Endothelial cell of umbilical vein (primary cell): ENCODE measurements around the gene ASXL1. TPM values are rescaled to one million over a fixed set of nuclear protein-coding genes. Genes with fewer than 3 reads are reported as not detected.

Source experiments
- BruUV-seq: library from RNA; stranded (reverse); fragments of 400-500 nt; replicated peaks from 2 replicates; lab custom pipeline; 2021; lab: Mats Ljungman, UMichigan
- CTCF ChIA-PET: fragments of 300-600, 350-600 bp; sonication (Branson Sonifier 250); formaldehyde crosslinking; loops from one replicate; lab custom pipeline; 2021; ENCODE audit warnings: antibody characterized with exemption, inconsistent platforms; lab: Charles Lee
- POLR2A ChIA-PET: fragments of 300-600, 350-600 bp; sonication (Branson Sonifier 250); formaldehyde crosslinking; loops from one replicate; lab custom pipeline; 2021; ENCODE audit warnings: antibody characterized with exemption, inconsistent platforms; lab: Charles Lee
- DNase-seq: peaks from one replicate; pipeline ENCODE4 v3.0.0-alpha.2; 2011; ENCODE audit warnings: low read depth, low spot score
- FAIRE-seq: peaks from 2 replicates; lab custom pipeline; 2011; peaks lifted over from hg19 to GRCh38; lab: Jason Lieb, UNC
- H2AFZ ChIP-seq: 2 replicates; pipeline ENCODE4 v1.6.0; 2012; ENCODE audit warnings: low read depth, low read length, control low read depth, inconsistent platforms
- H3K27ac ChIP-seq: 2 replicates; pipeline ENCODE4 v1.5.1; 2011; ENCODE audit warnings: low read depth, mild to moderate bottlenecking, control low read depth, low read length, moderate library complexity; ENCODE audit not compliant: insufficient read depth
- H3K27me3 ChIP-seq, 2 experiments: 2 replicates each; pipeline versions ENCODE4 v1.6.0 to v1.6.1; 2011; ENCODE audit warnings: low read length in 2 of 2, mixed read lengths in 1 of 2; ENCODE audit not compliant: control insufficient read depth in 2 of 2, insufficient read depth in 2 of 2
- H3K36me3 ChIP-seq, 2 experiments: 2 replicates in 1 of 2; 3 replicates in 1 of 2; pipeline ENCODE4 v1.5.1; 2011; ENCODE audit warnings: low read length in 2 of 2, mild to moderate bottlenecking in 1 of 2, moderate library complexity in 1 of 2; ENCODE audit not compliant: control insufficient read depth in 2 of 2, insufficient read depth in 2 of 2; ENCODE audit errors: extremely low read depth in 1 of 2
- H3K4me1 ChIP-seq: 3 replicates; pipeline ENCODE4 v1.5.1; 2011; ENCODE audit warnings: mild to moderate bottlenecking, low read length; ENCODE audit not compliant: control insufficient read depth, insufficient read depth; ENCODE audit errors: extremely low read depth
- H3K4me2 ChIP-seq: 2 replicates; pipeline ENCODE4 v1.6.1; 2011; ENCODE audit warnings: low read length, control low read depth, mixed read lengths; ENCODE audit not compliant: insufficient read depth
- H3K4me3 ChIP-seq, 3 experiments: fragments of 200-600 bp in 1 of 3; sonication (generic), shearing (Covaris generic) in 1 of 3; replicated peaks in 1 of 3; 2 replicates each; pipeline ENCODE4 v1.5.1; 2011 to 2016; ENCODE audit warnings: control low read depth in 3 of 3, low read length in 3 of 3, mild to moderate bottlenecking in 2 of 3, inconsistent platforms in 1 of 3, low read depth in 1 of 3, moderate library complexity in 1 of 3; ENCODE audit not compliant: insufficient read depth in 1 of 3
- H3K79me2 ChIP-seq: 2 replicates; pipeline ENCODE4 v1.6.0; 2012; ENCODE audit warnings: low read length, inconsistent platforms; ENCODE audit not compliant: control insufficient read depth, insufficient read depth
- H3K9ac ChIP-seq: replicated peaks from 2 replicates; pipeline ENCODE3; 2011; ENCODE audit warnings: low read length, control low read depth; ENCODE audit not compliant: insufficient read depth; ENCODE audit errors: extremely low read depth
- H3K9me1 ChIP-seq: replicated peaks from 3 replicates; pipeline ENCODE4 v1.6.0; 2011; ENCODE audit warnings: mild to moderate bottlenecking, low read length; ENCODE audit not compliant: control insufficient read depth, insufficient read depth; ENCODE audit errors: extremely low read depth
- H3K9me3 ChIP-seq: replicated peaks from 2 replicates; pipeline ENCODE4 v1.5.1; 2012; ENCODE audit warnings: low read length, inconsistent platforms; ENCODE audit not compliant: control insufficient read depth, insufficient read depth
- H4K20me1 ChIP-seq: replicated peaks from 2 replicates; pipeline ENCODE3; 2011; ENCODE audit warnings: mild to moderate bottlenecking, low read length; ENCODE audit not compliant: control insufficient read depth, insufficient read depth; ENCODE audit errors: extremely low read depth
- CTCF ChIP-seq, 2 donors: IDR thresholded peaks; 1 replicate in 1 of 2; 2 replicates in 1 of 2; pipeline ENCODE4 v1.5.1; 2011; ENCODE audit warnings: low read length in 2 of 2, mild to moderate bottlenecking in 2 of 2, moderate library complexity in 2 of 2, control low read depth in 1 of 2, inconsistent platforms in 1 of 2, low read depth in 1 of 2; ENCODE audit not compliant: insufficient read depth in 1 of 2; ENCODE audit errors: extremely low read depth in 1 of 2
- EZH2 ChIP-seq: IDR thresholded peaks from 2 replicates; pipeline ENCODE4 v1.6.1; 2012; ENCODE audit warnings: borderline replicate concordance, low read depth, mild to moderate bottlenecking, moderate library complexity, low read length, inconsistent platforms; ENCODE audit not compliant: severe bottlenecking
- FOS ChIP-seq: IDR thresholded peaks from 2 replicates; pipeline ENCODE4 v1.6.1; 2011; ENCODE audit warnings: mild to moderate bottlenecking, low read length, moderate library complexity, borderline replicate concordance; ENCODE audit not compliant: insufficient read depth
- GATA2 ChIP-seq: IDR thresholded peaks from 2 replicates; pipeline ENCODE4 v1.7.0; 2011; ENCODE audit warnings: low read depth, mild to moderate bottlenecking, moderate library complexity, mixed read lengths, low read length; ENCODE audit not compliant: insufficient read length, insufficient read depth
- JUN ChIP-seq: IDR thresholded peaks from 2 replicates; pipeline ENCODE4 v1.6.1; 2011; ENCODE audit warnings: borderline replicate concordance, low read depth; ENCODE audit not compliant: insufficient read length, insufficient read depth
- MYC ChIP-seq: IDR thresholded peaks from one replicate; pipeline ENCODE4 v1.6.1; 2011; ENCODE audit warnings: mild to moderate bottlenecking, low read depth, low read length
- POLR2A ChIP-seq: IDR thresholded peaks from 2 replicates; pipeline ENCODE4 v1.6.1; 2012; ENCODE audit warnings: low read depth, mild to moderate bottlenecking, control low read depth, low read length
- POLR2AphosphoS5 ChIP-seq: IDR thresholded peaks from 2 replicates; pipeline ENCODE4 v1.6.1; 2012; ENCODE audit warnings: low read depth, mild to moderate bottlenecking, control low read depth, low read length, moderate library complexity; ENCODE audit not compliant: insufficient read depth
- dilution Hi-C: fragments of 300-500 bp; cut with MboI; formaldehyde crosslinking; loops from one replicate; pipeline ENCODE4 v1.15.0; 2019; ENCODE audit warnings: low sequenced_read_pairs; ENCODE audit not compliant: extremely low pct_ligation_motif_present
- intact Hi-C: fragments of 100-400 bp; cut with micrococcal nuclease; formaldehyde crosslinking; loops from one replicate; pipeline ENCODE4 v1.10.0; 2022
- polyA plus RNA-seq, 4 experiments: library from polyadenylated mRNA; depleted of rRNA in 3 of 4; stranded (reverse) in 3 of 4; unstranded in 1 of 4; fragments of >200 nt; gene quantifications; 2 replicates each; pipeline versions ENCODE4 v1.2.1 to v1.2.3, GENCODE V29; 2011 to 2012; ENCODE audit warnings: missing spikeins in 1 of 4
- total RNA-seq: library from RNA; stranded (reverse); gene quantifications from 2 replicates; pipeline ENCODE4 v1.2.3, GENCODE V29; 2021
- TF ChIP-seq, protein P1 (sequence below): IDR thresholded peaks from 2 replicates; pipeline ENCODE4 v1.6.1; 2011; ENCODE audit not compliant: insufficient read depth, insufficient read length

Gene ASXL1
- total and polyA plus RNA-seq, 2 donors (not counting 3 experiments of a cell fraction or from before 2014, with no cell fraction given) = 45.4 to 101 TPM

DNA sequence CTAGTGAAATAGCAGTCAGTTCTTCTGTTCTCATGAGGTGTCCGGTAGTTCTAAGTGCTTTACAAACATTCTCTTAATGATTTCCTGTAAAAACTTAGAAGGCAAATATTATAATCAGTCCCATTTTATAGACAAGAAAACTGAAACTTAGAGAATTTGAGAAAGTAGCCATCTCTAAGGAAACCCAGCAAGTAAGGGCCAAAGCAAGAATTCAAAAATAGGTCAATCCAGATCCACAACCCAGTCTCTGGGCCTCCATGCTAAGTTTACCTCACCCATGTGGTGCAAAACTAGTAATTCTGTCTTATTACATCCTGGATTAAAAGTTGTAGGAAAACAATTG lies 27.6 kb upstream of the ASXL1 start:
- H3K79me2 ChIP-seq = no peaks in the 10 kb centered on the region
- FAIRE-seq = no peak

More for the DNA sequence above, 27.6 kb upstream of the ASXL1 start:
- Histone ChIP-seq H4K20me1 (no peaks in the 10 kb centered on the region), H3K9ac (no peak overlapping the region), H3K36me3 (peaks cover 0 to 10% of the 10 kb centered on the region in 2 experiments), H2AFZ (no peak overlapping the region), H3K9me3 (no peaks in the 10 kb centered on the region), H3K4me2 (no peak overlapping the region), H3K9me1 (no peaks in the 10 kb centered on the region), H3K4me1 (peaks cover 46% of the 10 kb centered on the region), H3K4me3 (no peak overlapping the region), H3K27ac (no peak overlapping the region), H3K27me3 (no peaks in the 10 kb centered on the region)
- ChIA-PET CTCF (no interaction called here), POLR2A (no interaction called here)
- dilution Hi-C loops (no loop called here), intact Hi-C loops (loop anchor here (5.0 kb wide), 2 partner anchors 53 to 112 kb away; partner anchors contain the start of gene KIF3B)
- TF ChIP-seq POLR2A = no peak
- no peak for TF ChIP-seq FOS
- TF ChIP-seq CTCF (IDR thresholded peaks at IDR 0.05; ENCODE audit: extremely low read depth in 1 of 2, insufficient read depth in 1 of 2, low read depth in 1 of 2, low read length in 2 of 2) = no peak
- TF ChIP-seq POLR2AphosphoS5 = no peak
- TF ChIP-seq JUN = no peak
- no peak for TF ChIP-seq MYC
- no peak for TF ChIP-seq GATA2
- no peak for TF ChIP-seq EZH2
- TF ChIP-seq, protein P1, sequence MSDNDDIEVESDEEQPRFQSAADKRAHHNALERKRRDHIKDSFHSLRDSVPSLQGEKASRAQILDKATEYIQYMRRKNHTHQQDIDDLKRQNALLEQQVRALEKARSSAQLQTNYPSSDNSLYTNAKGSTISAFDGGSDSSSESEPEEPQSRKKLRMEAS = no peak
- BruUV-seq = no TSS peak
- DNase-seq = no peak
